NCI-H187 (cell line): Measurements from ENCODE around the gene ARHGEF4.

ENCODE experiments used
- DNase-seq, 2 experiments: peaks; one replicate each; lab custom pipeline; 2025; lab: John Stamatoyannopoulos, UW

Gene ARHGEF4

DNA sequence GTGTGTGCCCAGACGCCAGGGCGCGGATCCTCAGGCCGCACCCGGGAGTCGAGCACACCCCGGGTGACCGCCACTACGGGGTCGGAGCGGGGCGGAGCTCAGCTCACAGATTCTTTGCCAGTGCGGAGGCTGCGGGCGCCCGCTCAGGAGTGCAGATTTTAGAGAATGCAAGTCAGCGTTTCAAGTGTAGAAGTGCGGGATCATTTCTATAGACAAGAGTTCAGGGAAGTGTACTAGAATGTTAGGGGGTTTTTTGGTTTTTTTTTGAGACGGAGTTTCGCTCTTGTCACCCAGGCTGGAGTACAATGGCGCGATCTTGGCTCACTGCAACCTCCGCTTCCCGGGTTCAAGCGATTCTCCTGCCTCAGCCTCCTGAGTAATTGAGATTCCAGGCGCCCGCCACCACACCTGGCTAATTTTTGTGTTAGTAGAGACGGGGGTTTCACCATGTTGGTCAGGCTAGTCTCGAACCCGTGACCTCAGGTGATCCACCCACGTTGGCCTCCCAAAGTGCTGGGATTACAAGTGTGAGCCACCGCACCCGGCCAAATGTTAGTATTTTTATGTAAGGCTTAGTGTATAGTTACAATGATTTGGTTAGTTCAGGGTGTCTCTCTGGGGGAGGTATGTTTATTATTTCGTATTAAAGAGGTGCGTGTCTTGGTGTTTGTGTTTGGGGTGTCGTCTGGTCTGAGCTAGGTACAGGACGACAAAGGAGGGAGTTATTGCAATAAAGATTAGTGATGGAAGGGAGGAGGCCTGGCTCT lies 257.2 kb downstream of the ARHGEF4 start:
- DNase-seq = peak in 1 of 2 experiments; percentile 33

- DNase-seq = no peak
These were observed 258.0 kb downstream of the ARHGEF4 start for GRCh38 chr2:131094463-131095281.
